Neutrophil (primary cell): ENCODE data around the gene CEP85L.
"Not testable (repeated sequence)": the region's sequence is repeated elsewhere in the genome, so short reads cannot be mapped to it uniquely, and the experiment has no call there.

ENCODE experiments used
- H3K27ac ChIP-seq: fragments of 200-600 bp; sonication (generic); 2 replicates; pipeline ENCODE4 v1.5.1; 2016; ENCODE audit warnings: mild to moderate bottlenecking, moderate library complexity
- H3K27me3 ChIP-seq: fragments of 200-600 bp; sonication (generic); 2 replicates; pipeline ENCODE4 v1.6.0; 2016; ENCODE audit warnings: mild to moderate bottlenecking
- H3K36me3 ChIP-seq: fragments of 200-600 bp; sonication (generic); 2 replicates; pipeline ENCODE4 v1.5.1; 2017
- H3K4me1 ChIP-seq, 2 experiments: fragments of 200-600 bp in 1 of 2; sonication (generic) in 1 of 2; 1 replicate in 1 of 2; 2 replicates in 1 of 2; pipeline versions ENCODE4 v1.5.1 to v1.6.1; 2013 to 2016; ENCODE audit warnings: low read depth in 1 of 2, low read length in 1 of 2, mild to moderate bottlenecking in 1 of 2, moderate library complexity in 1 of 2; ENCODE audit not compliant: control insufficient read depth in 1 of 2, insufficient read depth in 1 of 2
- H3K4me3 ChIP-seq, 2 experiments: fragments of 200-600 bp in 1 of 2; sonication (generic) in 1 of 2; 1 replicate in 1 of 2; 2 replicates in 1 of 2; pipeline ENCODE4 v1.5.1; 2013 to 2016; ENCODE audit warnings: low read depth in 1 of 2, low read length in 1 of 2, mild to moderate bottlenecking in 1 of 2, moderate library complexity in 1 of 2
- H3K9me3 ChIP-seq: fragments of 200-600 bp; sonication (generic); 2 replicates; pipeline ENCODE4 v1.5.1; 2016
- CTCF ChIP-seq: fragments of 200-600 bp; sonication (generic); IDR thresholded peaks from 2 replicates; pipeline ENCODE4 v1.5.1; 2016; ENCODE audit warnings: antibody characterized with exemption

The CEP85L gene

GRCh38 chr6:118451839-118452238 is 199.6 kb downstream of the CEP85L start:
- Histone ChIP-seq H3K4me3 (no peak overlapping the region), H3K9me3 (no peaks in the 10 kb centered on the region), H3K4me1 (no peaks in the 10 kb centered on the region), H3K36me3 (no peaks in the 10 kb centered on the region), H3K27ac (no peak overlapping the region), H3K27me3 (no peaks in the 10 kb centered on the region)
- TF ChIP-seq CTCF = no peak

- no peaks in the 10 kb centered on the region for H3K27me3 ChIP-seq
- H3K36me3 ChIP-seq = no peaks in the 10 kb centered on the region
- no peaks in the 10 kb centered on the region for H3K4me1 ChIP-seq
- H3K4me3 ChIP-seq = no peak overlapping the region
- H3K27ac ChIP-seq = no peak overlapping the region
- no peak for TF ChIP-seq CTCF
- peaks cover 3% of the 10 kb centered on the region for H3K9me3 ChIP-seq
These were observed 206.6 kb downstream of the CEP85L start for GRCh38 chr6:118444796-118445195.

- no peaks in the 10 kb centered on the region for H3K9me3 ChIP-seq
- no peaks in the 10 kb centered on the region for H3K4me1 ChIP-seq
- no peaks in the 10 kb centered on the region for H3K27me3 ChIP-seq
- TF ChIP-seq CTCF = no peak
- H3K4me3 ChIP-seq = no peak overlapping the region
- H3K36me3 ChIP-seq = no peaks in the 10 kb centered on the region
- H3K27ac ChIP-seq = no peak overlapping the region
These were observed 214.9 kb downstream of the CEP85L start for GRCh38 chr6:118436482-118436881.

- not testable (repeated sequence) for H3K27me3 ChIP-seq, H3K9me3 ChIP-seq, H3K4me3 ChIP-seq
These were observed 217.2 kb downstream of the CEP85L start for GRCh38 chr6:118434147-118434546.

GRCh38 chr6:118421312-118421711 is 230.1 kb downstream of the CEP85L start:
- H3K27ac ChIP-seq, H3K9me3 ChIP-seq, H3K4me3 ChIP-seq, H3K4me1 ChIP-seq, H3K27me3 ChIP-seq, H3K36me3 ChIP-seq: not testable (repeated sequence)

More at GRCh38 chr6:118434147-118434546, 217.2 kb downstream of the CEP85L start:
- H3K36me3 ChIP-seq, H3K27ac ChIP-seq, H3K4me1 ChIP-seq: not testable (repeated sequence)

- no peak for TF ChIP-seq CTCF
- no peaks in the 10 kb centered on the region for H3K36me3 ChIP-seq
- H3K4me3 ChIP-seq = no peak overlapping the region
- no peaks in the 10 kb centered on the region for H3K27me3 ChIP-seq
- no peaks in the 10 kb centered on the region for H3K4me1 ChIP-seq
- no peak overlapping the region for H3K27ac ChIP-seq
- H3K9me3 ChIP-seq = peaks cover 3% of the 10 kb centered on the region
These were observed 231.7 kb downstream of the CEP85L start for GRCh38 chr6:118419448-118420394.
